HG03139 (cell line): ENCODE measurements around the gene DOCK2.

ENCODE experiments used
- ATAC-seq: cut with Tn5 transposase; IDR thresholded peaks from one replicate; pipeline ENCODE4 v1.9.1; 2021; ENCODE audit not compliant: unreplicated experiment

Gene DOCK2

DNA sequence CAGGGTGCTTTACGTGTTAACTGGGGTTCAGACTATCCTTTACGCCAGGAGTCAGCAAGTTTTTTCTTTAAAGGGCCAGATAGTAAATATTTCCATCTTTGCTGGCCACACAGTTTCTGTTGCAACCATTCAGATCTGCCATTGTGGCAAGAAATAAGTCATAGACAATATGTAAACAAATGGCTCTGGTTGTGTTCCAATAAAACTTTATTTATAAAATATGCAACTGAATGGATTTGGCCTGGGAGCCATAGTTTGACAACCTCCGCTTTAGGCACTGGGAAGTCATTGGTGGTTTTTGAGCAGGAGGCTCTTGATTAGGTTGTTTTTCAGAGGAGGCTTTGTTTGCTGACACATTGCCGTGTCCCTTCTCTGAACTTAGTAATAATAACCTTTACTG, 252.5 kb downstream of the DOCK2 start:
- no peak for ATAC-seq

DNA sequence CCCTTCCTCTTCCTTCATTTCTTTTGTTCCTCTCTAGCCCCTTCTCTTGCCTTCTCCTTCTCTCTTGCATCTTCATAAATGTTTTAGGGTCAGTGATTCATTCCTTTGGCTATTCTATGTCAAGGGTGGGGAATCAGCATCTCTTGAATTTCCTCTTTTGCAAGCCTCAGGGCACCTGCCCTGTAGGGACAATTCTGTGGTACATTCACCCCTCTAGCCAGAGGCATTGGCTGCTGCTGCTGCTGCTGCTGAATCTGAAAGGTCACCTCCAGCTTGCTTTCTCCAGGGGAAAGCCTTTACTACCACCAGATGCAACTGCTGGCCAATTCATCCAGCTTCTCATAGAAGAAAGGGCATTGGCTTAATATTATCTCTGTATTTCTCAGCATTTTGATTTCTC, 255.9 kb downstream of the DOCK2 start:
- ATAC-seq = no peak

DNA sequence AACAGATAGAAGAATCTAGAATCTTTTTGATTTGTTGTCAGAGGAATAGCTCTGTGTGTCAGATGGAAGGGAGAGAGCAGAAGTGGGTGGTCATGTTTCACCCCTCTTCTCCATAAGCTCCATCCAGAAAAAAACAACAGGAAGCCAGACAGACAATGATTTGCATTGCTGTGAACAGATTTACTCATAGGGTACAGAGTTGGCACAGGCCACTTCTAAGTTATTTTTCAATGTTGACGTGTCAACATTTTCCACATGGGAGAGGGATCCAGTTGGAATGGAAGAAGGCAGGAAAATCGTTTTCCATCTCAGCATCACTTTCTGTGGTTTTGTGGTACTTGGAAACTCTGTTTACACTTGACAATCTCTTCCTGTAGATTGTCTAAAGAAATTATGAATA, 256.5 kb downstream of the DOCK2 start:
- no peak for ATAC-seq

DNA sequence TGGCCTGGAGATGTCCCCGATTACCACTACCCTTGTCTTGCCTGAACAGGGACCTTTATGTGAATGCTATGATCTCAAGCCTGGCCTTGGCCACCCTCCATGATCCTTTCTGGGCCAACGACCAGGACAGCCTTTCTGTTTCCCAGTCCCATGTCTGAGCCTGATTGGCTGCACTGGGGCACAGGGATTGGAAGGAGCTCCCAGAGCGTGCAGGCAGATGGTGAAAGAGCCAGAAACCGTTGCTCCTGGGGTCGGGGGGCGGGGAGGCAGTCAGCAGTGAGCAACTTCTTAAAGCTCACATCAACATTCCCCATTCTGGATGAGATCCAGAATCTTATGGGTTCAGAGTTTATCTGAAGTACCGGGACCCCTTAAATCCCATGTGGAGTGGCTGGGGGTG, 258.9 kb downstream of the DOCK2 start:
- ATAC-seq = no peak

DNA sequence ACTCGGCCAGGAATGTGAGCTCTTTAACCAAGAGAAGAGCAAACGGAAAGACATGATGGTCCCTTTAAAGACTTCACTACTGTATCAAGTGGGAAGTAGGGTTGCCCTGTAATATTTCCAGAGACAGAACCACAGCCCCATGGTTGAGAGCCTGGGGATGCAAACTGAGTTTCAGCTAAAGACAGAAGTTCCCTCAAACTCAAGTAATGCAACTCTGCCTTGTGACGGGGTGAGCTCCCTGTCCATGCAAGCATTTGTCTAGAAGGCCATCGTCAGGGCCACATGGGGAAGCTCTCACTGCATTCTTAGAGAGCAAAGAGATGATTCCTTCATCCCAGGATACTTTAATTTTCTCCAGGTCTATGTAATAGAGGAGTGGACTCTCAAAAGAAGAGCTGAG, 260.4 kb downstream of the DOCK2 start:
- no peak for ATAC-seq

DNA sequence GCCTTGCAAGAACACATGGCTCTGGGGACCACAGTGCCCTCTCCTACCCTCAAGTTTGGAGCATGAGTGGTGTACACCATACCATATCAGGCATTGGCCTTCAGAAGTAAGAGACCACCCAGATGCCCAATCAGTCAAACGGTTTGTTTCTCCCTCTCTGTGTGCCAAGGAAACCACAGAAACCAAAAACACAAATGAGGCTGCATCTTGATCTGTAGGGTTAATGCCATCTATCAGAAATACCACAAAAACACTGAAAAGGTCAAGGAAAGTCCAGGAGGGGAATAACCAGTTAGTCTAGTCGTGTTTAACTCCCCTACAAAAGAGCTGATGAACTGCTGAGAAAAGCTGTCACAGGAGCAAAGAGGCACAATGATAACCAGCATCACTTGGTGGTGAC, 264.8 kb downstream of the DOCK2 start:
- ATAC-seq = no peak

DNA sequence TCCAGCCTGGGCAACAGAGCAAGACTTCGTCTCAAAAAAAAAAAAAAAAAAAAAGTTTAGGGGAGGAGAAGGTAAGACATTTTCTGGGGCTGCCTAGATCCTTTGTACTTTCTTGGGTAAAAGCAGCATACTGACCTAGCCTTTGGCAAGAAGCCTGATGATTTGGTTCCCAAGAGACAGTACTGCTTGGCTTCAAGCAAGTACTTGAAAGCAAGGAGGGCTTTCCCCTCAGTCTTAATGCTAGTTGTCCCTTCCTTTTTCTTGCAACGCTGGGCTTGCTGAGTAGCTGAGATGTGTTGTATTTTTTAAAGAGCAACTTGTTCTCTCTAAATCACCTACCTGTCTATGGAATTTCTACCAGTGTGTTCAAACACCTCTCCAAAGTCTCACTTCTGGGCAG, 267.0 kb downstream of the DOCK2 start:
- no peak for ATAC-seq

DNA sequence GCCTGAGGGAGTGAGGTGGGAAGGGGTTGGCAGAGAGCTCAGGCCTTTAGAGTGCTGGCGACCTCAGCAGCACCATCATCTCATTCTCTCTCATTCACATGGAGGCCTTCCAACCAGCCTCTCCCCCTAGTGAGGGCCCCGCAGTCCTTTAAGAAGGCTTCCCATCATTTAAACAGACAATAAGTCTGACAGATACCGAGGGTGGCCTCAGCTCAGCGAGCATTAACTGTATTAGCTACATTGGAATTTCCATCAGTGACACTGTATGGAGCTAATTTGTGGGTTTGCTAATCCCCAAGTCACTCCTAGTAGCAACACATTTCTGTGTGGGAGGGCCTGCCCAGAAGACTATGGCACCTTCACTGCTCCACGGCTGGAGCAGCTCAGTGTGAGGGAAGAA, 267.4 kb downstream of the DOCK2 start:
- no peak for ATAC-seq

DNA sequence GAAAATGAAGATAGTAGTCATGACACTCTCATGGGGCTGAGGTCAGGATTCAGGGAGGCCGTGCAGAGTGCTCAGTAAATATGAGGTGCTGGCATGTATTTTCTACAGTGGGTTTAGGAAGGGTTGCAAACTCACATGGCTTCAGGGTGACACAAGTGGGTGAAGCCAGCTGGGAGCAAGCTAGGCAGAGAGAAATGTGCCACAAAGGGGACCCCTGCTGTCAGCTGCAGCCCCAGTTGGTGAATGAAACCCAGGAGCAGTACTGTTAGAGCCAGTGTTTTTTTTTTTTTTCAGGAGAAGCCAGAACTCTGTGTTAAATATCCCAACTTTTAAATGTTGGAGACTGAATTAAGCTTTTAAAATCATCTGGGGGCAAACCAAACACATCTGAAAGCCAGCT, 267.9 kb downstream of the DOCK2 start:
- no peak for ATAC-seq

DNA sequence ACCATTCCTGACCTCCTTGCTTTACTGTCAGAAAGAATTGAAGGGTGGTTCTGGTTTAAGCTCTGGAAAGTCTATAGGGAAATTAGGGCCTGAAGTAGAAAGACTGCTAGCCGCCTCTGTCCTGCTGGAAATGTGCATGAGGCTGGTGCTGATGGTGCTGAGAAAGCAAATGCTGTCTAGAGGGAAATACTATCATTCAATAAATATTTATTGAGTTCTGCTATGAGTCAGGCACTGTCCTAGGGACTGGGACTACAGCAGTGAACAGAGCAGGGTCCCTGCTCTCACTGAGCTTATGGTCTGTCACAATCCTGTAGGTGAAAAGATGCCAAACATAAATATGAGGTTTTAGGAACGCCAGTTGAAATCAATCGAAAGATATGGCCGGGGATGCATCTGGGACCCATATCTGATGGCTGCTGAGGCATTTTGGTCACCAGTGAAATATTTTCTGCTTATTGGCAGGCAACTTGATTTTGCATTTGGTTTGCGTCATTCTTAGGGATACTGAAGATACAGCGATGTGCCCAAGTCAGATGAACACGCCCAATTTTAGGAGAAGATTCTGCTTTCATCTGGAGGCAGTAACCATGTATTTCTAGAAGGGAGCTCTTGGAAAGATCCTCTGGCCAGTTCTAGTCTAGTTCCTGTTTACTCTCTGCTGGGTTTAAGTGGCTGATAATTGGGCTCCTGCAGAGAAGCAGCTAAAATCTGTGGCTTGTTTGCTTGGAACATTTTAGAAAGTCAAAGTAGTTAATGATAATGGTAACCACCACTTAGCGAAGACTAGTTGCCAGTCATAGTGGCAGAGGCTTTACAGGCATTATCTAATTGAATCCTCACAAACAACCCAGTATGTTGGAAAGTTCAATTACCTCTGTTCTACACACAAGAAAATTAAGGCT, 269.9 kb downstream of the DOCK2 start:
- no peak for ATAC-seq

DNA sequence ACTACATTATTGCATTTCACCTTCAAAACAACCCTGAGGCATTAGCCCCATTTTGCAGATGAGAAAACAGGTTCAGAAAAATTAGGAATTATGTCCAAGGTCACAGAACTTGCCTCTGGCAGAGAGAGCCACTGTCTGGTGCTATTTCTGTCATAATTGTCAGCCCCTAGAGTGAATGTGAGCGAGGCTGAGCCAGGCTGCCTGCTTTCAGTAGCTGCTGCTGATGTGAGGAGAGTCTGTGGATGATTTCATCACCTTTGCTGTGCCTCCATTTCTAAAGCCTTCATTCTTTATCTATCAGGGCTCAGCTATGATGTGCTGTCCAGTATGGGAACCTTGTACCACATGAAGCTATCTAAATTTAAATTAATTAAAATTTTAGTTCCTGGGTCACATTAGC, 271.8 kb downstream of the DOCK2 start:
- no peak for ATAC-seq

DNA sequence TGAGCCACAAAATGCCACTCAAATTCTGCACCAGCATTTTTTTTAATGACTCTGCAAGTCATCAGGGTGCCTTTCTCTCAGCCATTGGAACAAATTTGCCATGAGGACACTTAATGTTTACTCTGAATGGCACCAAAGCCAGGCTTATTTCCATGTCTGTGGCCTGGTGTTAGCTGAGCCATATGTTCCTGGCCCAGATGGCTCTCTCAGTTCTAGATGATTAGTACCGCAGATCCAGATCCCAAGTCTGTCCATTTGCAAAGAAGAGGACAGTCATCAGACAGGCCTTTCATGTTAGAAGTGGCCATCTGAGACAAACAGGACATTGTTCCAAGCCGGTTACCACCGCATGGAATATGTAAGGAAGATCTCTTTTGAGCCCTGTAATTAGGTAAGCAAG, 272.9 kb downstream of the DOCK2 start:
- ATAC-seq = no peak

DNA sequence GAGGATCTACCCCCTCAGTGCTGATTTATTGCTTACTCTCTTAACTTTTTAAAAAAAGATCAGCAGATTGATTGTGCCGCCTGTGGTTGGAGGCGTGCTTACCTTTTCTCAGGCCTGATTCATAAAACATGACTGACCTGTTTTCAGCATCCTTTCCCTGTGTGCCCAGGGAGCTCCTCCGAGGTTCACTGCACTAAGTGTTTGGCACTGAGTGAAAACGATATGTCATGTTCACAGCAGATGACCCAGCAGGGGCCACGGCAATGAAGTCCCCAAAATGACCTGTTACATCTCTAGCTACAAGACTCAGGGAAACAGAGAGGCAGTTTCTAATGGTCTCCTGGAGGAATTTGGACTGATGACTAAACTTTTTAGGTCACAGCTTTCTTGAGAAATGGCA, 273.3 kb downstream of the DOCK2 start:
- no peak for ATAC-seq

DNA sequence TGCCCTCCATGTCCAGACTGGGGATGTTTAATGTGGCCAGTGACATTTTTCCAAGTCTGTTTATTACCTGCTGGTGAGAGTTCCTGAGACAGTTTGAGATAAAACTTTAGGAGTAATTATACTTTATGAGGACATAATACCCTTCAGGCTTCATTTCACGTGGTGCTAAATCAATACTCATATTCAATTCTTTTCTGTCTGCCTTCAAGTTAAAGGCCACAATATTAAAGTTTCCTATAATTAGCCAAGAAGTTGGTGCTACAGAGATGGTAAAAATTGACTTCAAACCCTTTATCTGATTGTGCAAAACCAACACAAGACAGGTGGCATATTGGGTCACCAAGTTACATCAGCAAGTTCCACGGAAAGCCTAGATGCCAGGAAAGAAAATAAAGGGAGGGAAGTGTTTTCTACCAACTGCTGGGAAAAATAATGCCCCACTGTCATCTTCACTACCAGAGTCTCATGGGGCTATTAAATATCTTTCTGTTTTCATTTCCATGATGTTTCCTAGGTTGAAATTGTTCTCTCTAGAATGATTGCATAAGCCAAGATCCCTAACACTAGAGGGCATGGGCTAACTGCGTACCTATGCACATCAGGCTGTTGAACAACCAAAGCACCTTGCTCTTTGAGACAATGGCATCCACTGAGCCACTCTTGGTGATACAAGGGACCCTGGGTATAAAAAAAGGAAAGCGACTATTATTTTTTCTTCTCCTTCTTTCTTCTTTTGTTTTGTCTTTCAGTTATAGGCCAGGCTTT, 274.6 kb downstream of the DOCK2 start:
- ATAC-seq = no peak

DNA sequence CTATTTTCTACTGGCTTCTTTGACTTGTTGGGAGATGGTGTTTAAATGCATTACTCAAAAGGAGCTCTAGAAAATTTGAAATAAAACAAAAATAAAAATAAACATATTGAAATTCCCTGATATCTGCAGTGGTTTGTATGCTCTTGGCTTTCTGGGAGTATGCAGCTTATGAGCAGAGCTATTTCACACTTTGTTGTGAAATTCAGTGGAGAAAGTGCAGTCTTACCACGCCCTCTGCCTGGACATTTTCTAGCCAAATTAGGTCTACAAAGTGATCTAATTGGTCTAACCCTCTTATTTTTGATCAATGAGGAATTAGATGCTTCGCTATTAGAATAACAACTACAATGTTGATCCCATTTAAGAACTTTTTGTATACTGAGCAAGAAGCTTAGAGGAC, 276.4 kb downstream of the DOCK2 start:
- no peak for ATAC-seq

DNA sequence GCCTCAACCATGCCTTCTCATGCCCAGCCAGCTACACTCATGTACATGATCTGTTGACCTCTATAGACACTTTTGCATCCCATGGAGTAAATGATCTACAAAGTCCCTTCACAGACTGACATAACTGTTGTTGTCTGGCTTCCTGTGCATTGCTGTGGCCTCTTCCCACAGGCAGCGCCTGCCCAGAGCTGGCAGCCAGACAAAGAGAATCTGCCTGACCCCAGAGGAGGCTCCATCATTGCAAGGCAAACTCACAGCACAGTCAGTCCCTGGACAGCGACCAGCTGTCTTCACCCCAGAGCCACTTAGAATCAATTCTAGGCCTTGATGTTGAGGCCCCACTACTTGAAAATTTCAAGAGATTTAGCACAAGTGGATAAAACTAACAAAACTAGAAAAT, 277.7 kb downstream of the DOCK2 start:
- no peak for ATAC-seq

DNA sequence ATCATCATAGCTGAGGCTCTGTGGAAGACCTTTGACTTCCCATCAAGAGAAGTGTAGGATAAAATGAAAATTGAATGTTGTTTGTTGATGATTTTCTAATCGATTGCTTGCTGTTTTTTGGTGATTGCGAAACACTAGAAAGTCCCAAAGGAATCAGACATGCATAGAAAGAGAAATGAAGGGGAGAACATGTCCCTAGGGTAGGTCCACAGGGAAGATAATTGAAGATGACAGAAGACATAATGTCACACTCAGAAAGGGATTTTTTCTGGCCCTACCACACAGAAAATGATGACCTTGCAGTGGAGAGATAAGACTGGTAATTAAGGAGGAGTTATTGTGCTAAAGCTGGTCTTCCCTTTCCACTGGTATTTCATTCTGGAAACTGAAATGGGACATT, 280.4 kb downstream of the DOCK2 start:
- no peak for ATAC-seq

DNA sequence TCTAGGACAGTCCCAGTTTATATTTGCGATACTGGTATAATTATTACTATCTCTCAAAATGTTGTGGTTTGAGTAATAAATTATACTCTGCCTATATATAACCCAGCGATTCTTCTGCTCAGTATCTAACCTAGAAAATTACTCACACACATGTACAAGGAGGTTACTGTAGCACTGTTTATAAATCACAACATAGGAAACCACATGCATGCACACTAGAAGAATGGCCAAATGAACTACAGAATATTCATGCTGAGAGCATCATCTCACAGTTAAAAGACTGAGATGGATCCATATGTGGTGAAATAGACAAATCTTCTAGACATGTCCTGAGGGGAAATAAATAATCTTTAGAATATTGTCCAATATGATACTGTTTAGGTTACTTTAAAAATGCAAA, 281.2 kb downstream of the DOCK2 start:
- ATAC-seq = no peak

DNA sequence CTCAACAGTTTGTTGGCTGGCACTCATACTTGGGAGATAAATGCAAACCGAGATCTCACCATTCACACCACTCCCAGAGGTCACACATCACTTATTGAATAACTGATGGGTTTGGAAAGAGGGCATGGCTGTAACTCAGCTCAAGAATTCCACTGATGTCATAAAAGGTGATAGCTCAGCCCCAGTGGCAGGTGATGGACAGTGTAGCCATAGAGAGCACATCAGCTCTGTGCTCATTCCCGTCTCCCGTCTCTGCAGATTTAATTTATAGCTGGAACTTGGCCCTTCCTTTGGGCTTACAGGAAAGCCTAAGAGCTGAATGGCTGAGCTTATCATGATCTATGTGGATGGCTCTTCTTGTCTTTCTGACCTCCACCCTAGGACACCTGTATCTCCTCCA, 283.4 kb downstream of the DOCK2 start:
- no peak for ATAC-seq

DNA sequence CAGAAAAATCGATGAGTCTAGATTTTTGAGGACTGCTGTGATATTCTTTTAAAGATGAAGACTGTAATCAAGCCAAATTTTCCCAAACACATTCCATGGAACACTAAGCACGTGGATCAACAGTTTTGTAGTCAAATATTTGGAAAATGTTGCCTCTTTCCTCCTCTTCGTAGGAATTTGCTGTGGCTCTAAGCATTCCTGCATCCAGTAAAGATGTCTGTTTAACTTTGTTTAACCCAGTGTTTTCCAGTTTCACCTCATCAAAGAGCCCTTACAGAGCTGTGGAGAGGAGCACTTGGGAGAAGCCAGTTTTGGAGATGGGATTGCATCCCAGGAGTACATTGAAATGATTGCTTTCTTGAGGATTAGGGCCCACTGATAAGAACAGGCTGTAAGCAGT, 284.3 kb downstream of the DOCK2 start:
- ATAC-seq = no peak

DNA sequence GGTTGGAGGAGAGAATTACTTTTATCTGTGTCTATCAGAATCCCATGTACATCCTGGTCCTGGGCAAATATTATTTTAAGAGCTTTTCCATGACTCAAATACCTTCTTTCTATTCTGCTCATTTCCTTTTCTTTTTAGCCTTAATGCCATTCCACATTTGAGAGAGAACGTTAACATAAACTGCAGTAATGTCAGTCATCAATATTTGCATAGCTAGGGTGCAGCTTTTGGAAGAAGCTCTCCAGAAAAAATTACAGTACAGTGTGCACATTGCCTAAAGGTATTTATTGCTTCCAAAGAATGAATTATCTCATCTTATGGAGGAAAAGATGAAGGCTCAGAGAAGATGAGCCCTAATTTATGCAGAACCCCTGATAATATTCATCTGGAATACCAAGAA, 284.9 kb downstream of the DOCK2 start:
- ATAC-seq = no peak

DNA sequence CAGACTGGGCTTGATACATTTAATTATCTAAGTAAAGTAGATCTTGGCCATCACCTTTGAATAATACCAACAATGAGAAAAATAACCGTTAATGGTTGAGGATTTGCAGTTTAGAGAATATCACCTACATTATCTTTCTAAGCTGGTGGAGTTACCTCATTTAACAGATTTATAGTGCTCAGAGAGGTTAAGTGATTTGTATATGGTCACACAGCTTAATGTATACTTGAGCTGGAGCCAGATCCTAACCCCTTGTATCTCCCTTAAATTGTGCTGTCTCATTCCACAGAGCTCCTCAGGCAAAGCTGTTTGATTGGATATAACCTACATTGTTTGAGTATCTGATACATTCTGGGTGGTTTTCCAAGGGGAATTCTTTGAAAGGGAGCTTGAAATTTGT, 285.4 kb downstream of the DOCK2 start:
- no peak for ATAC-seq
